Gastrocnemius medialis (tissue), 4 donors: ENCODE data around the gene RPP21.

Source experiments
- POLR2A ChIP-seq, 2 donors: fragments of 450-650 bp; IDR thresholded peaks; one replicate each; pipeline ENCODE4 v1.6.1; 2017; ENCODE audit warnings: antibody characterized with exemption in 2 of 2, mild to moderate bottlenecking in 2 of 2, moderate library complexity in 2 of 2
- TF ChIP-seq, protein P1 (sequence below), 5 experiments: fragments of 450-650 bp in 3 of 5; fragments of 200-600 bp in 2 of 5; sonication (generic) in 2 of 5; IDR thresholded peaks in 4 of 5; conservative IDR thresholded peaks in 1 of 5; 1 replicate in 4 of 5; 2 replicates in 1 of 5; pipeline ENCODE4 v1.5.1; 2016 to 2019; ENCODE audit warnings: antibody characterized with exemption in 5 of 5, mild to moderate bottlenecking in 3 of 5, moderate library complexity in 3 of 5

DNA sequence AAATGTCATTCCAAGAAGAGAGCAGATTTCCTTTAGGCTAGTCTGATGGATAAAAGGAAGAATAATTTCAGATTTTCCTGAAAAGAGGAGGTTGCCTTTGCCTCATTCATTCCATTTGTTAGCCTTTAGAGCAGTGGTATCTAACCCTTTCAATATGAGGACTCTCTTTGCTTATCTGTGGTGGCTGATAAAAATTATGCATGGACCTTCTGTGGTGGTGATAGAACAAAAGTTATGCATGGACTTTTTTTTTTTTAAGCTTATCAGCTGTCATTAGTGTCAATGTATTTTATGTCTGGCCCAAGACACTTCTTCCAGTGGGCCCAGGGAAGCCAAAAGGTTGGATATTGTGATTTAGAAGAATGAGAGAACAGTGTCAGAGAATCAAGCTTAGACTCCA is 16.6 kb upstream of the RPP21 start:
- no peak for TF ChIP-seq POLR2A (IDR thresholded peaks at IDR 0.05)
- TF ChIP-seq, protein P1, sequence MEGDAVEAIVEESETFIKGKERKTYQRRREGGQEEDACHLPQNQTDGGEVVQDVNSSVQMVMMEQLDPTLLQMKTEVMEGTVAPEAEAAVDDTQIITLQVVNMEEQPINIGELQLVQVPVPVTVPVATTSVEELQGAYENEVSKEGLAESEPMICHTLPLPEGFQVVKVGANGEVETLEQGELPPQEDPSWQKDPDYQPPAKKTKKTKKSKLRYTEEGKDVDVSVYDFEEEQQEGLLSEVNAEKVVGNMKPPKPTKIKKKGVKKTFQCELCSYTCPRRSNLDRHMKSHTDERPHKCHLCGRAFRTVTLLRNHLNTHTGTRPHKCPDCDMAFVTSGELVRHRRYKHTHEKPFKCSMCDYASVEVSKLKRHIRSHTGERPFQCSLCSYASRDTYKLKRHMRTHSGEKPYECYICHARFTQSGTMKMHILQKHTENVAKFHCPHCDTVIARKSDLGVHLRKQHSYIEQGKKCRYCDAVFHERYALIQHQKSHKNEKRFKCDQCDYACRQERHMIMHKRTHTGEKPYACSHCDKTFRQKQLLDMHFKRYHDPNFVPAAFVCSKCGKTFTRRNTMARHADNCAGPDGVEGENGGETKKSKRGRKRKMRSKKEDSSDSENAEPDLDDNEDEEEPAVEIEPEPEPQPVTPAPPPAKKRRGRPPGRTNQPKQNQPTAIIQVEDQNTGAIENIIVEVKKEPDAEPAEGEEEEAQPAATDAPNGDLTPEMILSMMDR (IDR thresholded peaks at IDR 0.05 in 4 of 5, conservative IDR thresholded peaks at IDR 0.05 in 1 of 5) = no peak
